ENCODE measurements around the gene CCDC187.

DNA sequence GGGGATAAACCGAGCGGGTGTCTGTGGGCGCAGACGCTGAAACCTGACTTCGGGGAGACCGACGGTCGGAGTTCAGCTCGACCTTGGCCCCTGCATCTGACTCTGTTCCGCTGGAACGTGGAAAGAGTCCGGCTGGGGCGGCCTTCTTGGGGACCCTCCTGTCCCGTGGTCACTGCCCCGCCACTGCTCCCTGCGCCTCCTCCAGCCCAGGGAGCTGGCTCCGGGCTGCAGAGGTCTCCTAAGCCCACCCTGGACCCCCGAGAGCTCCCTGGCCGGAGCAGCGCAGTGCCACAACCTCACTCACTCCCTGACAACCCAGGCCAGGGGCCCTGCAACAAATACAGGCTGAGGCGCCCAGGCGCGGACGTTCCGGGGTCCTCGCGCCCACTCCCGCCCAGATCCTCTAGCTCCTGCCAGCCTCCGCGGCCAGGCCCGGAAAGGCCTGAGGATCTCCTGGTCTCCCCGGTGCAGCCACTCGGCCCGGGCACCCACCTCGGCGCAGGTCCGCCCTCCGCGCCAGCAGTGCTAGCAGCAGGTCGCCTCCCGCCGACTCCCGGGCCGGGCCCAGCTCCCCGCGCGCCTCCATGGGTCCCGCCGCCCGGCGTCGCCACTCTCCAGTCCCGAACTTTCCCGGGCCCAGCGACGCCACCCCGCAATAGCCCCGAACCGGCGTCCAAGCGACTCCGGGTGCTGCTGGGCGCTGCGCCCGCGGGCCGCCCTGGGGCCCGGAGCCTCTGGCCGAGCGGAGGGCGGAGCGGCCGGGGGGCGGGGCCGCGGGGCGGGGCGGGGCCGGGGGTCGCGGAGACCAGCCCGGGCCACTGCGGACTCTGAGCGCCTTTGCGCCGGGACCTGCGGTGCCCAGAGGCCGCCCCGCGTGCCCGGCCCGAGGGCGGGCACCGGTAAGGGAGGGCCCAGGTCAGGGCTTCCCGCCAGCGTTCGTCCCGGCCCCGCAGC is 101.2 kb downstream of the CCDC187 start:
- TF ChIP-seq, protein P1, sequence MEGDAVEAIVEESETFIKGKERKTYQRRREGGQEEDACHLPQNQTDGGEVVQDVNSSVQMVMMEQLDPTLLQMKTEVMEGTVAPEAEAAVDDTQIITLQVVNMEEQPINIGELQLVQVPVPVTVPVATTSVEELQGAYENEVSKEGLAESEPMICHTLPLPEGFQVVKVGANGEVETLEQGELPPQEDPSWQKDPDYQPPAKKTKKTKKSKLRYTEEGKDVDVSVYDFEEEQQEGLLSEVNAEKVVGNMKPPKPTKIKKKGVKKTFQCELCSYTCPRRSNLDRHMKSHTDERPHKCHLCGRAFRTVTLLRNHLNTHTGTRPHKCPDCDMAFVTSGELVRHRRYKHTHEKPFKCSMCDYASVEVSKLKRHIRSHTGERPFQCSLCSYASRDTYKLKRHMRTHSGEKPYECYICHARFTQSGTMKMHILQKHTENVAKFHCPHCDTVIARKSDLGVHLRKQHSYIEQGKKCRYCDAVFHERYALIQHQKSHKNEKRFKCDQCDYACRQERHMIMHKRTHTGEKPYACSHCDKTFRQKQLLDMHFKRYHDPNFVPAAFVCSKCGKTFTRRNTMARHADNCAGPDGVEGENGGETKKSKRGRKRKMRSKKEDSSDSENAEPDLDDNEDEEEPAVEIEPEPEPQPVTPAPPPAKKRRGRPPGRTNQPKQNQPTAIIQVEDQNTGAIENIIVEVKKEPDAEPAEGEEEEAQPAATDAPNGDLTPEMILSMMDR (conservative IDR thresholded peaks at IDR 0.05), result no peak
- no peak for TF ChIP-seq EZH2 (IDR thresholded peaks at IDR 0.05; ENCODE audit: low read depth)
